HepG2 (cell line): ENCODE data around the gene CELF5. TPM values are rescaled to one million over a fixed set of nuclear protein-coding genes. Genes with fewer than 3 reads are reported as not detected.

Source experiments
- HNRNPK ChIP-seq: fragments of 200-400 bp; formaldehyde crosslinking; IDR thresholded peaks from 2 replicates; pipeline ENCODE4 v1.6.1; 2018; ENCODE audit warnings: low read length, low read depth, moderate library complexity, mild to moderate bottlenecking; ENCODE audit not compliant: poor library complexity, severe bottlenecking
- MXD4 ChIP-seq: IDR thresholded peaks from 2 replicates; pipeline ENCODE4 v1.6.1; 2016; ENCODE audit warnings: mild to moderate bottlenecking, missing biosample characterization, missing genetic modification reagents
- MYC ChIP-seq: sonication (generic); formaldehyde crosslinking; IDR thresholded peaks from 2 replicates; pipeline ENCODE4 v1.9.0; 2021; ENCODE audit warnings: missing genetic modification reagents, borderline replicate concordance
- SAP130 ChIP-seq: IDR thresholded peaks from 2 replicates; pipeline ENCODE4 v1.6.1; 2016; ENCODE audit warnings: low read depth
- SP5 ChIP-seq: IDR thresholded peaks from 2 replicates; pipeline ENCODE4 v1.6.1; 2016; ENCODE audit warnings: low read depth, borderline replicate concordance
- TBX3 ChIP-seq: fragments of 450-650 bp; IDR thresholded peaks from 2 replicates; pipeline ENCODE4 v1.6.1; 2017; ENCODE audit warnings: antibody characterized with exemption, mild to moderate bottlenecking, inconsistent platforms, borderline replicate concordance
- ZFY ChIP-seq: sonication (generic); formaldehyde crosslinking; IDR thresholded peaks from 2 replicates; pipeline ENCODE4 v1.4.0; 2020; ENCODE audit warnings: missing genetic modification reagents
- ZNF34 ChIP-seq: sonication (generic); formaldehyde crosslinking; IDR thresholded peaks from 2 replicates; pipeline ENCODE4 v1.4.0; 2020; ENCODE audit warnings: mild to moderate bottlenecking, missing genetic modification reagents, borderline replicate concordance
- ZNF746 ChIP-seq: sonication (generic); formaldehyde crosslinking; IDR thresholded peaks from 2 replicates; pipeline ENCODE4 v1.8.0; 2022; ENCODE audit warnings: mild to moderate bottlenecking, missing genetic modification reagents
- polyA plus RNA-seq, 8 experiments: library from polyadenylated mRNA; depleted of rRNA in 3 of 8; stranded (reverse) in 7 of 8; unstranded in 1 of 8; fragments of >200 nt; fragmentation: Illumina TruSeq in 4 of 8; extraction: Trizol in 4 of 8; gene quantifications; 2 replicates each; pipeline versions ENCODE4 v1.2.1 to v1.2.3, GENCODE V29; 2011 to 2016; ENCODE audit warnings: low read depth in 4 of 8, missing spikeins in 1 of 8, mixed read lengths in 1 of 8; ENCODE audit not compliant: insufficient read depth in 1 of 8
- total RNA-seq, 5 experiments: library from RNA; depleted of rRNA; stranded (reverse); fragments of >200 nt; fragmentation: Illumina TruSeq; extraction: Trizol; gene quantifications; 2 replicates each; pipeline ENCODE4 v1.2.3, GENCODE V29; 2016; ENCODE audit warnings: low read depth in 1 of 5
- TF ChIP-seq, protein P1 (sequence below): sonication (generic); formaldehyde crosslinking; IDR thresholded peaks from 2 replicates; pipeline ENCODE4 v1.4.0; 2020; ENCODE audit warnings: missing genetic modification reagents, borderline replicate concordance
- TF ChIP-seq, protein P2 (sequence below): sonication (generic); formaldehyde crosslinking; IDR thresholded peaks from 2 replicates; pipeline ENCODE4 v1.5.0; 2020; ENCODE audit warnings: mild to moderate bottlenecking, missing genetic modification reagents, borderline replicate concordance
- TF ChIP-seq, protein P3 (sequence below): sonication (generic); formaldehyde crosslinking; conservative IDR thresholded peaks from 2 replicates; pipeline ENCODE4 v1.8.0; 2022; ENCODE audit warnings: mild to moderate bottlenecking, moderate library complexity, missing genetic modification reagents
- TF ChIP-seq, protein P4 (sequence below): sonication (generic); formaldehyde crosslinking; IDR thresholded peaks from 2 replicates; pipeline ENCODE4 v1.5.0; 2020; ENCODE audit warnings: missing genetic modification reagents, mild to moderate bottlenecking, borderline replicate concordance
- TF ChIP-seq, protein P5 (sequence below): sonication (generic); formaldehyde crosslinking; IDR thresholded peaks from 2 replicates; pipeline ENCODE4 v1.5.0; 2020; ENCODE audit warnings: mild to moderate bottlenecking, missing genetic modification reagents, moderate library complexity

The CELF5 gene
- total and polyA plus RNA-seq, 2 of the 13 experiments (the other 11 are each of a cell fraction or from before 2014, with no cell fraction given): 0.31 to 0.84 TPM

DNA sequence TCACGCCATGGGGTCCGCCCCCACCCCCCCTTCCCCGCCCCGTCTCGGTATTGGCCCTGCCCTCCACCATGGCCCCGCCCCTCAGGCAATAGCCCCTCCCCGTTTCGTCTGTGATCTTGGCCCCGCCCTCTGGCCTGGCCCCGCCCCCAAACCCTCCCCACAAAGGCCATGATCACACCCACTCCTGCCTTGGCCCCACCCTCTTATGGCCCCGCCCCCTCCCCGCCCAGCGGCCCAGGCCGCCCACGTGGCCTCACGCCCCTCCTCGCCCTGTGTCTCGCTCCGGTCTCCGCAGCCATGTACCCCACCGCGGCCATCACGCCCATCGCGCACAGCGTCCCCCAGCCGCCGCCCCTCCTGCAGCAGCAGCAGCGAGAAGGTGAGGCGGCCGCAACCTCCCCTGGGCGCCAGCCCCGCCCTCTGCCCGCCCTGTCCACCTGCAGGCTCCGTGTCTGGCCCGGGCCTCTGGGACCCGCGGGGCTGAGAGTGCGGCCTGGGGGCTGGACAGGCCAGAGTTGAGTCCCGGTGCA is 61.3 kb downstream of the CELF5 start (continued):
- TF ChIP-seq, protein P1, sequence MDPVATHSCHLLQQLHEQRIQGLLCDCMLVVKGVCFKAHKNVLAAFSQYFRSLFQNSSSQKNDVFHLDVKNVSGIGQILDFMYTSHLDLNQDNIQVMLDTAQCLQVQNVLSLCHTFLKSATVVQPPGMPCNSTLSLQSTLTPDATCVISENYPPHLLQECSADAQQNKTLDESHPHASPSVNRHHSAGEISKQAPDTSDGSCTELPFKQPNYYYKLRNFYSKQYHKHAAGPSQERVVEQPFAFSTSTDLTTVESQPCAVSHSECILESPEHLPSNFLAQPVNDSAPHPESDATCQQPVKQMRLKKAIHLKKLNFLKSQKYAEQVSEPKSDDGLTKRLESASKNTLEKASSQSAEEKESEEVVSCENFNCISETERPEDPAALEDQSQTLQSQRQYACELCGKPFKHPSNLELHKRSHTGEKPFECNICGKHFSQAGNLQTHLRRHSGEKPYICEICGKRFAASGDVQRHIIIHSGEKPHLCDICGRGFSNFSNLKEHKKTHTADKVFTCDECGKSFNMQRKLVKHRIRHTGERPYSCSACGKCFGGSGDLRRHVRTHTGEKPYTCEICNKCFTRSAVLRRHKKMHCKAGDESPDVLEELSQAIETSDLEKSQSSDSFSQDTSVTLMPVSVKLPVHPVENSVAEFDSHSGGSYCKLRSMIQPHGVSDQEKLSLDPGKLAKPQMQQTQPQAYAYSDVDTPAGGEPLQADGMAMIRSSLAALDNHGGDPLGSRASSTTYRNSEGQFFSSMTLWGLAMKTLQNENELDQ (CRISPR knock-in tag): no peak
- TF ChIP-seq ZFY (CRISPR knock-in tag): peak; percentile 77
- TF ChIP-seq, protein P2, sequence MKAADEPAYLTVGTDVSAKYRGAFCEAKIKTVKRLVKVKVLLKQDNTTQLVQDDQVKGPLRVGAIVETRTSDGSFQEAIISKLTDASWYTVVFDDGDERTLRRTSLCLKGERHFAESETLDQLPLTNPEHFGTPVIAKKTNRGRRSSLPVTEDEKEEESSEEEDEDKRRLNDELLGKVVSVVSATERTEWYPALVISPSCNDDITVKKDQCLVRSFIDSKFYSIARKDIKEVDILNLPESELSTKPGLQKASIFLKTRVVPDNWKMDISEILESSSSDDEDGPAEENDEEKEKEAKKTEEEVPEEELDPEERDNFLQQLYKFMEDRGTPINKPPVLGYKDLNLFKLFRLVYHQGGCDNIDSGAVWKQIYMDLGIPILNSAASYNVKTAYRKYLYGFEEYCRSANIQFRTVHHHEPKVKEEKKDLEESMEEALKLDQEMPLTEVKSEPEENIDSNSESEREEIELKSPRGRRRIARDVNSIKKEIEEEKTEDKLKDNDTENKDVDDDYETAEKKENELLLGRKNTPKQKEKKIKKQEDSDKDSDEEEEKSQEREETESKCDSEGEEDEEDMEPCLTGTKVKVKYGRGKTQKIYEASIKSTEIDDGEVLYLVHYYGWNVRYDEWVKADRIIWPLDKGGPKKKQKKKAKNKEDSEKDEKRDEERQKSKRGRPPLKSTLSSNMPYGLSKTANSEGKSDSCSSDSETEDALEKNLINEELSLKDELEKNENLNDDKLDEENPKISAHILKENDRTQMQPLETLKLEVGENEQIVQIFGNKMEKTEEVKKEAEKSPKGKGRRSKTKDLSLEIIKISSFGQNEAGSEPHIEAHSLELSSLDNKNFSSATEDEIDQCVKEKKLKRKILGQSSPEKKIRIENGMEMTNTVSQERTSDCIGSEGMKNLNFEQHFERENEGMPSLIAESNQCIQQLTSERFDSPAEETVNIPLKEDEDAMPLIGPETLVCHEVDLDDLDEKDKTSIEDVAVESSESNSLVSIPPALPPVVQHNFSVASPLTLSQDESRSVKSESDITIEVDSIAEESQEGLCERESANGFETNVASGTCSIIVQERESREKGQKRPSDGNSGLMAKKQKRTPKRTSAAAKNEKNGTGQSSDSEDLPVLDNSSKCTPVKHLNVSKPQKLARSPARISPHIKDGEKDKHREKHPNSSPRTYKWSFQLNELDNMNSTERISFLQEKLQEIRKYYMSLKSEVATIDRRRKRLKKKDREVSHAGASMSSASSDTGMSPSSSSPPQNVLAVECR (CRISPR knock-in tag): peak; percentile 30; the same call in 1 of the 2 replicates
- peak; percentile 13; the same call in 1 of the 2 replicates for TF ChIP-seq SP5
- TF ChIP-seq MXD4 (CRISPR knock-in tag): peak; percentile 28; the same call in 1 of the 2 replicates
- no peak for TF ChIP-seq ZNF746 (CRISPR knock-in tag)
- no peak for TF ChIP-seq TBX3
- TF ChIP-seq, protein P3, sequence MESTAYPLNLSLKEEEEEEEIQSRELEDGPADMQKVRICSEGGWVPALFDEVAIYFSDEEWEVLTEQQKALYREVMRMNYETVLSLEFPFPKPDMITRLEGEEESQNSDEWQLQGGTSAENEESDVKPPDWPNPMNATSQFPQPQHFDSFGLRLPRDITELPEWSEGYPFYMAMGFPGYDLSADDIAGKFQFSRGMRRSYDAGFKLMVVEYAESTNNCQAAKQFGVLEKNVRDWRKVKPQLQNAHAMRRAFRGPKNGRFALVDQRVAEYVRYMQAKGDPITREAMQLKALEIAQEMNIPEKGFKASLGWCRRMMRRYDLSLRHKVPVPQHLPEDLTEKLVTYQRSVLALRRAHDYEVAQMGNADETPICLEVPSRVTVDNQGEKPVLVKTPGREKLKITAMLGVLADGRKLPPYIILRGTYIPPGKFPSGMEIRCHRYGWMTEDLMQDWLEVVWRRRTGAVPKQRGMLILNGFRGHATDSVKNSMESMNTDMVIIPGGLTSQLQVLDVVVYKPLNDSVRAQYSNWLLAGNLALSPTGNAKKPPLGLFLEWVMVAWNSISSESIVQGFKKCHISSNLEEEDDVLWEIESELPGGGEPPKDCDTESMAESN (CRISPR knock-in tag): 0 out of 2 replicates have a peak, but pooled peaks have one; percentile 17
- TF ChIP-seq MYC (CRISPR knock-in tag): peak; percentile 68; the same call in 1 of the 2 replicates
- TF ChIP-seq, protein P4, sequence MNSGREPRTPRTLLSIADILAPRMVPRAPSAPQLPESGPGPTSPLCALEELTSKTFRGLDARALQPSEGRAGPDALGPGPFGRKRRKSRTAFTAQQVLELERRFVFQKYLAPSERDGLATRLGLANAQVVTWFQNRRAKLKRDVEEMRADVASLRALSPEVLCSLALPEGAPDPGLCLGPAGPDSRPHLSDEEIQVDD (CRISPR knock-in tag): peak; percentile 24; the same call in 1 of the 2 replicates
- TF ChIP-seq, protein P5, sequence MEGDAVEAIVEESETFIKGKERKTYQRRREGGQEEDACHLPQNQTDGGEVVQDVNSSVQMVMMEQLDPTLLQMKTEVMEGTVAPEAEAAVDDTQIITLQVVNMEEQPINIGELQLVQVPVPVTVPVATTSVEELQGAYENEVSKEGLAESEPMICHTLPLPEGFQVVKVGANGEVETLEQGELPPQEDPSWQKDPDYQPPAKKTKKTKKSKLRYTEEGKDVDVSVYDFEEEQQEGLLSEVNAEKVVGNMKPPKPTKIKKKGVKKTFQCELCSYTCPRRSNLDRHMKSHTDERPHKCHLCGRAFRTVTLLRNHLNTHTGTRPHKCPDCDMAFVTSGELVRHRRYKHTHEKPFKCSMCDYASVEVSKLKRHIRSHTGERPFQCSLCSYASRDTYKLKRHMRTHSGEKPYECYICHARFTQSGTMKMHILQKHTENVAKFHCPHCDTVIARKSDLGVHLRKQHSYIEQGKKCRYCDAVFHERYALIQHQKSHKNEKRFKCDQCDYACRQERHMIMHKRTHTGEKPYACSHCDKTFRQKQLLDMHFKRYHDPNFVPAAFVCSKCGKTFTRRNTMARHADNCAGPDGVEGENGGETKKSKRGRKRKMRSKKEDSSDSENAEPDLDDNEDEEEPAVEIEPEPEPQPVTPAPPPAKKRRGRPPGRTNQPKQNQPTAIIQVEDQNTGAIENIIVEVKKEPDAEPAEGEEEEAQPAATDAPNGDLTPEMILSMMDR (CRISPR knock-in tag): 0 out of 2 replicates have a peak, but pooled peaks have one; percentile 3
- TF ChIP-seq ZNF34 (CRISPR knock-in tag): no peak
- peak; percentile 79 for TF ChIP-seq SAP130 (CRISPR knock-in tag)
- TF ChIP-seq HNRNPK: no peak
